ENCODE results near the gene ZNF763.
"Not testable (repeated sequence)": the region's sequence is repeated elsewhere in the genome, so short reads cannot be mapped to it uniquely, and the experiment has no call there.

Gene ZNF763

GRCh38 chr19:11973019-11973810 lies 8.4 kb downstream of the ZNF763 start:
- DNase-seq: no peak

- no peak for DNase-seq
Observed at GRCh38 chr19:11978492-11979100, 13.8 kb downstream of the ZNF763 start.

DNA sequence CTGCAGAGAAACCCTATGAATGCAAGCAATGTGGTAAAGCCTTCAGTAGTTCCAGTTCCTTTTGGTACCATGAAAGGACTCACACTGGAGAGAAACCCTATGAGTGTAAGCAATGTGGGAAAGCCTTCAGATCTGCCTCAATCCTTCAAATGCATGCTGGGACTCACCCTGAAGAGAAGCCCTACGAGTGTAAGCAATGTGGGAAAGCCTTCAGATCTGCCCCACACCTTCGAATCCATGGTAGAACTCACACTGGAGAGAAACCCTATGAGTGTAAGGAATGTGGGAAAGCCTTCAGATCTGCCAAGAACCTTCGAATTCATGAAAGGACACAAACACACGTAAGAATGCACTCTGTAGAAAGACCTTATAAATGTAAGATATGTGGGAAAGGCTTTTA lies 14.7 kb downstream of the ZNF763 start:
- DNase-seq: no peak

GRCh38 chr19:11982526-11982925 lies 17.7 kb downstream of the ZNF763 start:
- DNase-seq: no peak

- DNase-seq: no peak
Observed at GRCh38 chr19:11984986-11985385, 20.1 kb downstream of the ZNF763 start.

GRCh38 chr19:11986754-11987153 lies 21.9 kb downstream of the ZNF763 start:
- no peak for DNase-seq

GRCh38 chr19:11987405-11988281 lies 22.8 kb downstream of the ZNF763 start:
- DNase-seq: peak; percentile 81

DNA sequence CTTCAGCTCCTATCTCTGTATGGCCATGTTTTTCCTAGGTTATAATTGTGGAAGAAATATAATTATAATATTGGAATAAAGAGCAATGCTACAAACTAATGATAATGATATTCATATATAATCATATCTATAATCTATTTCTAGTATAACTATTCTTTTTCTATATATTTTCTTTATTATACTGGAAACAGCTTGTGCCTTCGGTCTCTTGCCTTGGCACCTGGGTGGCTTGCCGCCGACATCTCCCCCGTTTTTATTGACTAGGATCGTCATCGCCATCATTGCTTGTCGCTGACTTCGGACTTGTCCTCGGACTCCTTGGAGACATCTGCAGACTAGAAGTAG lies 24.2 kb downstream of the ZNF763 start:
- DNase-seq: no peak

DNA sequence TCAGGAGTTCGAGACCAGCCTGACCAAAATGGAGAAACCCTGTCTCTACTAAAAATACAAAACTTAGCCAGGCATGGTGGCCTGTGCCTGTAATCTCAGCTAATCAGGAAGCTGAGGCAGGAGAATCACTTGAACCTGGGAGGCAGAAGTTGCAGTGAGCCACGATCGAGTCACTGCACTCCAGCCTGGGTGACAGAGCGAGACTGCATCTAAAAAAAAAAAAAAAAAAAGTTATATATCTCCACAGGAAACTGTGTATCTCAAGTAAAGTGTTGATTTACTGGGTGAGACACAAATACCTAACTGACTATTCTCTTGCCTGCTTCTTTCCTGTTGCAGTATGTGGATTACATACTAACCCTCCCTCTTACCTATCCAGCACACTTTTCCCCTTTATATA lies 27.1 kb downstream of the ZNF763 start:
- DNase-seq: not testable (repeated sequence)

- DNase-seq: no peak
Observed at GRCh38 chr19:11995174-11995573, 30.3 kb downstream of the ZNF763 start.

DNA sequence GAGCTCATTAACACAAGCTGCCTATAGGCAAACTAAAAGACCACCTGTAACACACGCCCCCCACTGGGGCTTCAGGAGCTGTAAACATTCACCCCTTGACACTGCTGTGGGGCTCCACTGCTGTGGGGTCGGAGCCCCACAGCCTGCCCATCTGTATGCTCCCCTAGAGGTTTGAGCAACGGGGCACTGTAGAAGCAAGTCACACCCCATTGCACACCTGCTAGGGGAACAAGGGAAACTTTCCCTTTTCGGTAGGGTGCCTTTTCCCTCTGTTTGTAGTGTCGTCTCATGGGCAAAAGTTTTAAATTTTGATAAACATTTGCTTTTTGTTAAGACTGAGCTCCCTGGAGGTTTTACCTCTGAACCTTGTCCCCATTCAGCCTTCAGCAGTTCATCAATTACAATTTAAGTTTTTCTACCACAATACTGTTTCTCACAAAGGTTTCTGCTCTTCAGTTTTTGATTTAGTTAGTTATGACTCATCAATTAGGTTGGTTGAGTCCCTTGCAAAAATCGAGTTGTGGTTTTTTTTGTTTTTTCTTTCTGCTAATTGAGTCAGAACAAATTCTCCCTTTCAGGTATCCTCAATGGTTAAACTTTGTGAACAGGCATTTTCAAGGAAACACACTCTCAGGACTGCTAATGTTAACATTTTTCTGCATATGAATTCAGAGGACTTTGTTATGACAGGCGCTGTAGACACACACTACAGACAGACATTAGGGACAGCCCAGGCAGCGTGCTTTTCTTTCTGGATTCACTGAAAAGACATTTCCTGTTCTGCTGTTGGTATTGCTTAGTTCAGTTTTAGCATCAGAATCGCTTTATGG lies 35.5 kb downstream of the ZNF763 start:
- no peak for DNase-seq

DNA sequence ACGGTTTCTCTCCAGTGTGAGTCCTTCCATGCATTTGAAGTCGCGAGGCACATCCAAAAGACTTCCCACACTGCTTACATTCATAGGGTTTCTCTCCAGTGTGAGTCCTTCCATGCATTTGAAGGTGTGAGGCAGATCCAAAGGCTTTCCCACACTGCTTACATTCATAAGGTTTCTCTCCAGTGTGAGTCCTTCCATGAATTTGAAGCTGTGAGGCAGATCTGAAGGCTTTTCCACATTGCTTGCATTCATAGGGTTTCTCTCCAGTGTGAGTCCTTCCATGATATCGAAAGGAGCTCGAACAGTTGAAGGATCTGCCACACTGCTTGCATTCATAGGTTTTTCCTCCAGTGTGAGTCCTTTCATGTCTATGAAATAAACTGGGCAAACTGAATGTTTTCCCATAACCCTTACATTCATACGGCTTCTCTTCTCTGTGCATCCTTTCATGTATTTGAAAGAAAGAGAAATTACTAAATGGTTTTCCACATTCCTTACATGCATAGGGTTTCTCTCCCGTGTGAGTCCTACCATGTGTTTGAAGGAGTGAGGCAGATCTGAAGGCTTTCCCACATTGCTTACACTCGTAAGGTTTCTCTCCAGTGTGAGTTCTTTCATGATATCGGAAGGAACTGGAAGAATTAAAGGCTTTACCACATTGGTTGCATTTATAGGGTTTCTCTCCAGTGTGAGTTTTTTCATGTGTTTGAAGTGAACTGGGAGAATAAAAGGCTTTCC lies 50.3 kb downstream of the ZNF763 start:
- no peak for DNase-seq

DNA sequence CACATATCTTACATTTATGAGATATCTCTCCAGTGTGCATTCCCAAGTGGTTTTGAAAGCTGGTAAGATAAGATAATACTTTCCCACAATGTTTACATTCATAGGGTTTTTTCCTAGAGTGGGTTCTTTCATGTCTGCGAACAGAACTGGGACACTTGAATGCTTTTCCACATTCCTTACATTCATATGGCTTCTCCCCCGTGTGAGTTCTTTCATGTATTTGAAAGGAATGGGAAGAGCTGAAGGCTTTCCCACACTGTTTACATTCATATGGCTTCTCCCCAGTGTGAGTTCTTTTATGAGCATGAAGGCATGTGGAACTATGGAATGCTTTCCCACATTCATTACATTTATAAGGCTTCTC lies 50.9 kb downstream of the ZNF763 start:
- DNase-seq: no peak

Measured in central memory CD4-positive, alpha-beta T cell (primary cell).